K562 (cell line): ENCODE measurements around the gene HSF5. TPM values are rescaled to one million over a fixed set of nuclear protein-coding genes. Genes with fewer than 3 reads are reported as not detected.
A peak's percentile ranks its signal among the peaks of the same experiment; 100 is the strongest.

Experiments
- BCL6 ChIP-seq: fragments of 250-450 bp; sonication (Bioruptor Pico); IDR thresholded peaks from 2 replicates; pipeline ENCODE4 v1.4.0; 2020
- BDP1 ChIP-seq: IDR thresholded peaks from 3 replicates; pipeline ENCODE4 v1.6.1; 2011; ENCODE audit not compliant: insufficient read length, insufficient read depth
- CBFA2T2 ChIP-seq: fragments of 450-650 bp; conservative IDR thresholded peaks from 2 replicates; pipeline ENCODE4 v1.6.1; 2017; ENCODE audit warnings: mild to moderate bottlenecking
- COPS2 ChIP-seq: fragments of 450-650 bp; conservative IDR thresholded peaks from 2 replicates; pipeline ENCODE4 v1.6.1; 2016; ENCODE audit warnings: mild to moderate bottlenecking, moderate library complexity
- EGR1 ChIP-seq: fragments of 450-650 bp; conservative IDR thresholded peaks from 2 replicates; pipeline ENCODE4 v1.6.1; 2017; ENCODE audit warnings: mild to moderate bottlenecking
- FOXA1 ChIP-seq: fragments of 450-650 bp; IDR thresholded peaks from 2 replicates; pipeline ENCODE4 v1.6.1; 2016; ENCODE audit warnings: mild to moderate bottlenecking, borderline replicate concordance
- FOXK1 ChIP-seq: sonication (generic); formaldehyde crosslinking; IDR thresholded peaks from 2 replicates; pipeline ENCODE4 v1.8.0; 2022; ENCODE audit warnings: missing genetic modification reagents, mild to moderate bottlenecking, borderline replicate concordance
- FOXM1 ChIP-seq, 2 experiments: fragments of 450-650 bp in 1 of 2; sonication (generic) in 1 of 2; formaldehyde crosslinking in 1 of 2; IDR thresholded peaks; 2 replicates each; pipeline versions ENCODE4 v1.6.1 to v1.9.0; 2017 to 2022; ENCODE audit warnings: low read depth in 2 of 2, mild to moderate bottlenecking in 2 of 2, missing genetic modification reagents in 1 of 2, moderate library complexity in 1 of 2
- GATA2 ChIP-seq: sonication (generic); formaldehyde crosslinking; IDR thresholded peaks from 2 replicates; pipeline ENCODE4 v1.4.0; 2020; ENCODE audit warnings: mild to moderate bottlenecking, missing genetic modification reagents
- HMG20B ChIP-seq: fragments of 250-450 bp; sonication (Bioruptor Pico); IDR thresholded peaks from 2 replicates; pipeline ENCODE4 v1.5.0; 2021; ENCODE audit warnings: mild to moderate bottlenecking
- HNRNPK ChIP-seq: fragments of 200-400 bp; formaldehyde crosslinking; IDR thresholded peaks from one replicate; pipeline ENCODE4 v1.6.1; 2018; ENCODE audit warnings: mild to moderate bottlenecking, low read depth, low read length; ENCODE audit not compliant: poor library complexity, severe bottlenecking
- HOXB6 ChIP-seq: fragments of 250-450 bp; sonication (Bioruptor Pico); IDR thresholded peaks from 2 replicates; pipeline ENCODE4 v1.5.1; 2022; ENCODE audit warnings: mild to moderate bottlenecking, borderline replicate concordance
- MAFK ChIP-seq: IDR thresholded peaks from 2 replicates; pipeline ENCODE4 v1.6.1; 2011; ENCODE audit warnings: low read length, improper control_type of control experiment
- MAX ChIP-seq: sonication (generic); formaldehyde crosslinking; IDR thresholded peaks from 2 replicates; pipeline ENCODE4 v1.9.0; 2022; ENCODE audit warnings: mild to moderate bottlenecking, missing genetic modification reagents
- NFIX ChIP-seq: fragments of 250-450 bp; sonication (Bioruptor Pico); IDR thresholded peaks from 2 replicates; pipeline ENCODE4 v1.4.0; 2020; ENCODE audit warnings: low read depth, mild to moderate bottlenecking, moderate library complexity
- POLR2A ChIP-seq: fragments of 450-650 bp; conservative IDR thresholded peaks from 2 replicates; pipeline ENCODE4 v1.6.1; 2016
- PRPF4 ChIP-seq: fragments of 200-400 bp; formaldehyde crosslinking; IDR thresholded peaks from one replicate; pipeline ENCODE4 v1.6.1; 2017; ENCODE audit warnings: low read length, low read depth, mild to moderate bottlenecking; ENCODE audit not compliant: insufficient read depth, poor library complexity, severe bottlenecking
- PTRF ChIP-seq: fragments of 450-650 bp; IDR thresholded peaks from 2 replicates; pipeline ENCODE4 v1.6.1; 2016; ENCODE audit warnings: mild to moderate bottlenecking, missing genetic modification characterization, missing compliant biosample characterization
- RB1 ChIP-seq: fragments of 450-650 bp; IDR thresholded peaks from 2 replicates; pipeline ENCODE4 v1.6.1; 2017; ENCODE audit warnings: low read depth, mild to moderate bottlenecking
- RBFOX2 ChIP-seq: fragments of 200-400 bp; formaldehyde crosslinking; IDR thresholded peaks from 2 replicates; pipeline ENCODE4 v1.6.1; 2017; ENCODE audit warnings: low read depth, mild to moderate bottlenecking, low read length, moderate library complexity
- RBM14 ChIP-seq: fragments of 200-400 bp; formaldehyde crosslinking; IDR thresholded peaks from 2 replicates; pipeline ENCODE4 v1.6.1; 2018; ENCODE audit warnings: low read depth, mild to moderate bottlenecking, low read length, moderate library complexity, borderline replicate concordance; ENCODE audit not compliant: insufficient read depth
- RBM15 ChIP-seq: fragments of 200-400 bp; formaldehyde crosslinking; IDR thresholded peaks from 2 replicates; pipeline ENCODE4 v1.6.1; 2018; ENCODE audit warnings: mild to moderate bottlenecking, low read length, moderate library complexity; ENCODE audit not compliant: insufficient read depth
- TRIM28 ChIP-seq: fragments of 450-650 bp; IDR thresholded peaks from 2 replicates; pipeline ENCODE4 v1.6.1; 2017
- TSC22D4 ChIP-seq: fragments of 450-650 bp; IDR thresholded peaks from 2 replicates; pipeline ENCODE4 v1.6.1; 2016; ENCODE audit warnings: missing genetic modification characterization, missing biosample characterization, control low read depth
- WHSC1 ChIP-seq: IDR thresholded peaks from one replicate; pipeline ENCODE4 v1.6.1; 2012; ENCODE audit warnings: low read length, control low read depth, inconsistent platforms
- ZFP1 ChIP-seq: fragments of 450-650 bp; formaldehyde crosslinking; IDR thresholded peaks from 2 replicates; pipeline ENCODE4 v1.4.0; 2020; ENCODE audit warnings: mild to moderate bottlenecking, mixed read lengths
- ZNF282 ChIP-seq: sonication (generic); formaldehyde crosslinking; IDR thresholded peaks from 2 replicates; pipeline ENCODE4 v1.8.1; 2023; ENCODE audit warnings: missing genetic modification reagents
- ZNF316 ChIP-seq: fragments of 450-650 bp; IDR thresholded peaks from 2 replicates; pipeline ENCODE4 v1.6.1; 2016
- ZNF431 ChIP-seq: sonication (generic); formaldehyde crosslinking; IDR thresholded peaks from 2 replicates; pipeline ENCODE4 v1.8.0; 2022; ENCODE audit warnings: mild to moderate bottlenecking, missing genetic modification reagents
- ZNF76 ChIP-seq: fragments of 250-450 bp; sonication (Bioruptor Pico); IDR thresholded peaks from 2 replicates; pipeline ENCODE4 v1.4.0; 2020; ENCODE audit warnings: mild to moderate bottlenecking, moderate library complexity, borderline replicate concordance
- polyA plus RNA-seq, 8 experiments: library from polyadenylated mRNA; depleted of rRNA in 4 of 8; stranded (reverse) in 5 of 8; unstranded in 3 of 8; fragments of >200 nt; fragmentation: Nextera tagmentation in 2 of 8; fragmentation: Illumina TruSeq in 1 of 8; extraction: Ambion mirVana in 2 of 8; extraction: Trizol in 1 of 8; gene quantifications; 2 replicates each; pipeline versions ENCODE4 v1.2.1 to v1.2.3, GENCODE V29; 2011 to 2014; ENCODE audit warnings: inconsistent platforms in 1 of 8, missing spikeins in 1 of 8
- total RNA-seq, 7 experiments: library from RNA; depleted of rRNA in 6 of 7; stranded (reverse); fragments of >200 nt in 6 of 7; fragmentation: Illumina TruSeq in 2 of 7; extraction: Trizol in 2 of 7; gene quantifications; 2 replicates each; pipeline versions ENCODE4 v1.2.1 to v1.2.3, GENCODE V29; 2011 to 2021; ENCODE audit warnings: low replicate concordance in 1 of 7

Gene HSF5
- total and polyA plus RNA-seq, 9 of the 15 experiments (the other 6 are each of a cell fraction or from before 2014, with no cell fraction given) = 0.04 TPM; not detected in 8

- TF ChIP-seq PRPF4 = no peak
- TF ChIP-seq ZNF316 = no peak
- peak; percentile 46; the same call in 1 of the 2 replicates for TF ChIP-seq FOXM1 (IDR thresholded peaks at IDR 0.05; ENCODE audit: low read depth)
- no peak for TF ChIP-seq FOXM1 (CRISPR knock-in tag; IDR thresholded peaks at IDR 0.05; ENCODE audit: low read depth)
- no peak for TF ChIP-seq BCL6 (CRISPR knock-in tag)
- no peak for TF ChIP-seq NFIX (CRISPR knock-in tag)
- no peak for TF ChIP-seq WHSC1
- no peak for TF ChIP-seq ZNF431 (CRISPR knock-in tag)
- TF ChIP-seq ZNF76 (CRISPR knock-in tag) = no peak
- no peak for TF ChIP-seq TSC22D4 (tag)
- no peak for TF ChIP-seq PTRF (tag)
- no peak for TF ChIP-seq FOXK1 (CRISPR knock-in tag)
- no peak for TF ChIP-seq BDP1
- peak; percentile 56; the same call in 1 of the 2 replicates for TF ChIP-seq TRIM28
- no peak for TF ChIP-seq HNRNPK
- peak; percentile 65 for TF ChIP-seq RBFOX2
- TF ChIP-seq ZNF282 (CRISPR knock-in tag) = no peak
- no peak for TF ChIP-seq ZFP1 (CRISPR knock-in tag)
- no peak for TF ChIP-seq HOXB6 (CRISPR knock-in tag)
- no peak for TF ChIP-seq RBM15
- TF ChIP-seq CBFA2T2 = no peak
- TF ChIP-seq MAX (CRISPR knock-in tag) = no peak; the same call in 1 of the 2 replicates
- no peak for TF ChIP-seq GATA2 (CRISPR knock-in tag)
- TF ChIP-seq HMG20B = no peak
- peak; percentile 77 for TF ChIP-seq POLR2A
- peak; percentile 43 for TF ChIP-seq MAFK
- TF ChIP-seq EGR1 = peak; percentile 93
- peak; percentile 22; the same call in 1 of the 2 replicates for TF ChIP-seq RB1
- no peak for TF ChIP-seq FOXA1
- TF ChIP-seq RBM14 = no peak
- no peak for TF ChIP-seq COPS2
These were observed 29.9 kb upstream of the HSF5 start (continued) for GRCh38 chr17:58517928-58518609.
